Spinal cord (tissue), 10 donors: ENCODE measurements around the gene SENP7. TPM values are rescaled to one million over a fixed set of nuclear protein-coding genes. Genes with fewer than 3 reads are reported as not detected.

Experiments used
- DNase-seq, 6 donors: peaks; one replicate each; pipeline versions ENCODE4 v3.0.0 to v3.0.0-alpha.2; 2013 to 2015; ENCODE audit warnings: low spot score in 6 of 6, low read depth in 4 of 6
- H3K27ac ChIP-seq: one replicate; pipeline ENCODE4 v1.5.1; 2013; ENCODE audit warnings: low read depth, low read length, control low read depth
- H3K27me3 ChIP-seq: one replicate; pipeline ENCODE4 v1.6.1; 2013; ENCODE audit warnings: low read length; ENCODE audit not compliant: control insufficient read depth, insufficient read depth
- H3K36me3 ChIP-seq: one replicate; pipeline ENCODE4 v1.6.1; 2013; ENCODE audit warnings: low read length; ENCODE audit not compliant: control insufficient read depth, insufficient read depth
- H3K4me1 ChIP-seq: one replicate; pipeline ENCODE4 v1.6.1; 2013; ENCODE audit warnings: low read length; ENCODE audit not compliant: control insufficient read depth, insufficient read depth
- H3K4me3 ChIP-seq: one replicate; pipeline ENCODE4 v1.5.1; 2013; ENCODE audit warnings: low read depth, low read length, control low read depth
- H3K9me3 ChIP-seq: one replicate; pipeline ENCODE4 v1.6.1; 2013; ENCODE audit warnings: low read length; ENCODE audit not compliant: control insufficient read depth, insufficient read depth
- WGBS: methylation state at CpG from one replicate; pipeline ENCODE4 v1.1.5; 2013; ENCODE audit warnings: missing lambda C conversion rate; ENCODE audit not compliant: insufficient coverage; 5-methylcytosine and 5-hydroxymethylcytosine counted together
- polyA plus RNA-seq, 2 donors: library from polyadenylated mRNA; unstranded; fragments of 120-200 nt; gene quantifications; one replicate each; pipeline ENCODE4 v1.2.1, GENCODE V29; 2013; ENCODE audit not compliant: insufficient read length in 2 of 2
- total RNA-seq, 2 donors: library from RNA; depleted of rRNA in 1 of 2; stranded (reverse); fragments of 120-200 nt in 1 of 2; fragments of >200 nt in 1 of 2; gene quantifications; one replicate each; pipeline versions ENCODE4 v1.2.3 to v1.2.4, GENCODE V29; 2013 to 2014
- donor health status: healthy.

Gene SENP7
- total and polyA plus RNA-seq, 4 donors = 43.2 to 84.0 (median 61.4) TPM

DNA sequence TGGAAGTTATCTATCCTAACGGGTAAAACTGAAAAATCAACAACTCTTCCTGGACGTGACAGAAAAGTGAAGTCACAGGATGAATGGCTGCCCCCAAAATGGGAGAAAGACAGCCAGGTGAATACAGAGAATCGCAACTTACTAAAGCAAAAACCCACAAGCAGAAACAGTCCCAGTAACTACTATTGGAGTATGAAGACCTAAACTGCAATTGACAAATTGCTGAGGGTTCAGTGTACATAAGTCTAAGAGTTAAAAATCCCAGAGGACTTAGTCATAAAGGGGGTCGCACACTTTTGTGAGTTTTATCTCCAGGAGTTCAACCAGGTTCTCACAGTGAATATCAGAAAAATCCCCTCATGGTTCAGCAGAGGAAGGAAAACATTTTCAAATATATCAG lies 135.8 kb downstream of the SENP7 start:
- 100% methylated on average over 1 of the region's 4 CpGs for WGBS
- H3K4me3 ChIP-seq = no peak overlapping the region
- H3K36me3 ChIP-seq = no peaks in the 10 kb centered on the region
- no peaks in the 10 kb centered on the region for H3K4me1 ChIP-seq
- no peaks in the 10 kb centered on the region for H3K27me3 ChIP-seq
- H3K9me3 ChIP-seq = no peaks in the 10 kb centered on the region
- DNase-seq = no peak
- no peak overlapping the region for H3K27ac ChIP-seq

DNA sequence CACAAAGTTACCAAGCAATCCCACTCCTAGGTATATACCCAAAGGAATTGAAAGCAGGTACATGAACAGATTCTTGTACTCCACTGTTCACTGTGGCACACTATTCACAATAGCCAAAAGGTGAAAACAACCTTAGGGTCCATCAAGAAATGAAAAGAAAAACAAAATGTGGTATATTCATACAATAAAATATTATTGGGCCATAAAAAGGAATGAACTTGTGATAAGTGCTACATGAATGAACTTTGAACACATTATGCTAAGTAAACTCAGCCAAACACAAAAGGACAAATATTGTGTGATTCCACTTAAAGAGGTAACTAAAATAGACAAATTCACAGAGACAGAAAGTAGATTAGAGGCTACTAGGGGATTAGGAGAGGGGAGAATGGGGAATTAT lies 137.4 kb downstream of the SENP7 start:
- Histone ChIP-seq H3K27me3 (no peaks in the 10 kb centered on the region), H3K36me3 (no peaks in the 10 kb centered on the region), H3K4me3 (no peak overlapping the region), H3K27ac (no peak overlapping the region), H3K4me1 (no peaks in the 10 kb centered on the region), H3K9me3 (no peaks in the 10 kb centered on the region)
- no peak for DNase-seq

DNA sequence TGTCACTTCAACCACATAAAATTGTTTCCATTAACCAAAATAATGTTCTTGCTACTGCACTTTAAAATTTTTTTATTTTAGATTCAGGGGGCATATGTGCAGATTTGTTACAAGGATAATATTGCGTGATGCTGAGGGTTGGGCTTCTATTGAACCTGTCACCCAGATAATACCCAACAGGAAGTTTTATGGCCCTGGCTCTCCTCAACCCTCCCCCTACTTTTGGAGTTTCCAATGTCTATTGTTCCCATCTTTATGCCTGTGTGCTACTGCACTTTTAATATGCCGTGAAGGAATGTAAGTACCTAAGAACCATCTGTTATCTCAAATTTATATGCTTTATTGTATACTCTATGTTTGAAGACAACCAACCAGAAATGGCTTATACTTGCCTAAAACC lies 150.6 kb downstream of the SENP7 start:
- no peaks in the 10 kb centered on the region for H3K9me3 ChIP-seq
- no peak for DNase-seq
- H3K4me3 ChIP-seq = no peak overlapping the region
- H3K27ac ChIP-seq = no peak overlapping the region
- no peaks in the 10 kb centered on the region for H3K27me3 ChIP-seq
- no peaks in the 10 kb centered on the region for H3K36me3 ChIP-seq
- WGBS = no CpG with 5 or more reads among the region's 2 CpGs
- no peaks in the 10 kb centered on the region for H3K4me1 ChIP-seq

DNA sequence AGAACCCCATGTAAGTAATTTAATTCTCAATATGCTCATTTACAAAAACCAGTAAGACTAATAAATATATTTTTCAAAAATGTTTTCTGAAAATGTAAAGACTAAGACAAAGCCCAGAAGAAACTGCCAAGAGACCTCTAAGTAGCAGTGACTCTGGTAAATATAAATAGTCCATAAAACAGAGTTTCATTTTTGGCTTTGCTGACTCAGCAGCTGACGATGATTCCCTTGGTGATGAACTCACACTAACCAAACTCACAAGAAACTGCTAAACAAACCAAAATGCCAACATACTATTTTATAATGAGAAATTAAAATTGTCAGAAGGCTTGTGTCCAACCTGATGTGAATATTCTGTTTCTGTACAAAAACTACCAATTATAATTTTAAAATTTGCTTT lies 161.2 kb downstream of the SENP7 start:
- no CpG with 5 or more reads among the region's 1 CpG for WGBS
- H3K4me1 ChIP-seq = no peaks in the 10 kb centered on the region
- DNase-seq = no peak

DNA sequence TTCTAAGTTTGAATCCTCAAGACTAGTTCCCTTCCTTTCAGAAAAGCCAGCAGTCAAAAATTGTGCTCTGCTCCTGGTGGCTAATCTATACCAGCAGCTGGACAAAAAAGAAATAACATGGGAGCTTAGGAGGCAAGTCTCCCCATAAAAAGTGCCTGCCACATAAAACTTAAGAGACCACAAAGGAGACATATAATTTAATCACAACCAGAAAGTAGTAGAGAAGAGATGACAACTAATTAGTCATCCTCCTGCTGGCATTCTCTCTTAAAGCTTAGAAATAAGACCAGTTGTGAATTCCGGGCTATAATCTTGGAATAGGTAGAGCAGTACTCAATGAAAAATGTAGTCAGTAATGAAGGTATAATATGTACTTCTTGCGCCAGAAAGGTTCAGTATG lies 172.4 kb downstream of the SENP7 start:
- Histone ChIP-seq H3K36me3 (no peaks in the 10 kb centered on the region), H3K9me3 (no peaks in the 10 kb centered on the region), H3K27me3 (no peaks in the 10 kb centered on the region), H3K4me3 (no peak overlapping the region), H3K4me1 (no peaks in the 10 kb centered on the region), H3K27ac (no peak overlapping the region)
- no peak for DNase-seq
- whole genome bisulfite sequencing = 100% methylated on average over 1 of the region's 2 CpGs

More for the DNA sequence above, 161.2 kb downstream of the SENP7 start:
- no peaks in the 10 kb centered on the region for H3K27me3 ChIP-seq
- H3K4me3 ChIP-seq = no peak overlapping the region
- H3K27ac ChIP-seq = no peak overlapping the region
- no peaks in the 10 kb centered on the region for H3K9me3 ChIP-seq
- H3K36me3 ChIP-seq = peaks cover 2% of the 10 kb centered on the region

DNA sequence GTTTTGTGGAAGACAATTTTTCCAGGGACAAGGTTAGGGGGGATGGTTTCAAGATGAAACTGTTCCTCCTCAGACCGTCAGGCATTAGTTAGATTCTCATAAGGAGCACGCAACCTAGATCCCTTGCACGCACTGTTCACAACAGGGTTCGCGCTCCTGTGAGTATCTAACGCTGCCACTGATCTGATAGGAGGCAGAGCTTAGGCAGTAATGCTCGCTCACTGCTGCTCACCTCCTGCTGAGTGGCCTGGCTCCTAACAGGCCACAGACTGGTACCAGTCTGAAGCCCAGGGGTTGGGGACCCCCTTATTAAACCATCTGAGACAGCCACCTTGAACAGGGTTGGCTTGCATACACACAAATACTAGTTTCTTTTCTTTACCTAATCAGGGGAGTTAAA lies 179.1 kb downstream of the SENP7 start:
- no peak overlapping the region for H3K4me3 ChIP-seq
- H3K36me3 ChIP-seq = peaks cover 4% of the 10 kb centered on the region
- no peak for DNase-seq
- no peaks in the 10 kb centered on the region for H3K9me3 ChIP-seq
- 81% methylated on average over 7 of the region's 7 CpGs for WGBS
- H3K4me1 ChIP-seq = no peaks in the 10 kb centered on the region
- H3K27me3 ChIP-seq = no peaks in the 10 kb centered on the region
- no peak overlapping the region for H3K27ac ChIP-seq

DNA sequence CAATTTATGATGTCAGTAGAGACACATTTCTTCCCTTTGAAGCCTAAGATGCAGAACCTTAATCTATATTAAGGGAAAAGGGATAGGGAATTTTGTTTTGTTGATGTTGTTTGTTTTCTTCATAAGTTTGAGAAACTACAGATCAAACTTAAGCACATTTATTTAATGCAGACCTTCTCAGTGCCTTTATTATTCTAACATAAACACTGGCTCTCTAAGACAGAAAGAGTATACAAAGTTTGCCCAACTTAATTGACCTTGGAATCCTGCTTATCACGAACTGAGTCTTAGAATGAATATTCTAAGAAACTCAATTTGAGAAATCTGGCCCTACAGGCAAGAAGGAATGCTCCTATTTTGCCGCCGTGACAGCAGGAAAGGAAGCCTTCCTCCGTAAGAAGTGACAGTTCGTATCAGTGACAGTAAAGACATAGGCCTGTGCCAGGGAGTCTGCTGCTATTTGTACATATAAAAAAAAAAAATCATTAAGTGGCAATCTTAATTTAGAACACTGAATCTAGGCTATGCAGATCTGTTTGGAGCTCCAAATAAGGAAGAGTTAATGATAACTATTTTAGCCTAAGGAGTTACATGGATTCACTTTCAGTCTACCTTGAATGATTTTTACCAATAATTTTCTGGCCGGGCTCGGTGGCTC lies 183.9 kb downstream of the SENP7 start:
- H3K27ac ChIP-seq = no peak overlapping the region
- DNase-seq = no peak
- H3K4me3 ChIP-seq = no peak overlapping the region
- H3K27me3 ChIP-seq = no peaks in the 10 kb centered on the region
- H3K36me3 ChIP-seq = peaks cover 4% of the 10 kb centered on the region
- no peaks in the 10 kb centered on the region for H3K9me3 ChIP-seq
- 100% methylated on average over 2 of the region's 7 CpGs for WGBS
- no peaks in the 10 kb centered on the region for H3K4me1 ChIP-seq

DNA sequence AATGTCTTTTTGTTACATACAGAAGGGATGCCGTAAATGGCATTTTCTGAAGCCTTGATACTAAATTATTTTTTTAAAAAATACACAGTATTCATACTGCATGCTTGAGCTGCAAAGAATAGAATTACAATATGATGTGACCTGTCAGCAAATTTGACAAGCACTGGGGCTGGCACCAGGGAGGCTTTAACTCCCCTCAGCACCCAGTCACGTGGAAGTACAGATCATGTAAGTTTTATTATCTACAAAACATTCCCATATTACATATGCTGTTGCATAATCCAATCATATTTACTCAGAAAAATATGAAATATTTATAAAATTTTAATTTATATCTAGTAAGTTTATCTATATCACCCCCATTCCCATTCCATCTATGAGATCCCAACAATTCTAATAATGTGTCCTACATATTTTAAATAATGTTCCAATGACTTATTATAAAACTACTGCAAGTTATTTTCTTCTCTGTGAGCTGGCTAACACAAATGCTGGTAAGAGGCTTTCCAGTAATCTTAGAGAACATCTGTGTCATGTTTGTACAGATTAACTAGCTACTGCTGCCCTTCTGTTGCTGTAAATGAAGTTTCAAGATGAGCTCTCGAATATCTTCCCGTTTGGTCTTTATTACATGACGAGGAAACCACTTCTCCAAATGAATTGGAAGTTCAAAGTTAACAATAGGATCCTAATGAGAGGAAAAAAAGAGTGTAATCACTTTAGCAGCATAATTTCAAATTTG lies 187.4 kb downstream of the SENP7 start:
- no CpG with 5 or more reads among the region's 5 CpGs for WGBS
- peaks cover 4% of the 10 kb centered on the region for H3K36me3 ChIP-seq
- H3K27ac ChIP-seq = no peak overlapping the region
- no peak for DNase-seq
- no peaks in the 10 kb centered on the region for H3K27me3 ChIP-seq
- H3K9me3 ChIP-seq = no peaks in the 10 kb centered on the region
- no peaks in the 10 kb centered on the region for H3K4me1 ChIP-seq
- H3K4me3 ChIP-seq = no peak overlapping the region

DNA sequence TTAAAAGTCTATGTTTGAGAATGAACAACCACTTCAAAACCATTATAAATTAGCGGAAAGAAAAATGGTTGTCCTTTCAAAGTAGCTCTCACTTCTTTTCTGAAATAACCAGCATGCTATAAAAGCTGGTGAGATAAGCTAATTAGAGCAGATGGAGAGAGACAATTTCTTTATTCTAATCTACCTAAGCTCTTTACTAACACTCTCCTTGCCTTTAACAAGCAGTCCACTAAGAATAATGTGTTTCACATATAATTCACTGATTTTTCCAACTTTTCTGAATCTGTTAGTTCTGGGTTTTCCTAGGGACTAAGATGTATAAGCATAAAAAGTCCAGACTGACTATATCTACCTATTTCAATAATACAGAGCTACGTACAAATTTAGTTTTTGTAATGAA lies 192.5 kb downstream of the SENP7 start, which contains the start of gene IMPG2:
Gene IMPG2 (minus strand): TSS at position 101 of the 400 bp plus-strand sequence. CDS start 203 bp downstream, outside the sequence.
- H3K9me3 ChIP-seq = no peaks in the 10 kb centered on the region
- WGBS = no CpG with 5 or more reads among the region's 2 CpGs

DNA sequence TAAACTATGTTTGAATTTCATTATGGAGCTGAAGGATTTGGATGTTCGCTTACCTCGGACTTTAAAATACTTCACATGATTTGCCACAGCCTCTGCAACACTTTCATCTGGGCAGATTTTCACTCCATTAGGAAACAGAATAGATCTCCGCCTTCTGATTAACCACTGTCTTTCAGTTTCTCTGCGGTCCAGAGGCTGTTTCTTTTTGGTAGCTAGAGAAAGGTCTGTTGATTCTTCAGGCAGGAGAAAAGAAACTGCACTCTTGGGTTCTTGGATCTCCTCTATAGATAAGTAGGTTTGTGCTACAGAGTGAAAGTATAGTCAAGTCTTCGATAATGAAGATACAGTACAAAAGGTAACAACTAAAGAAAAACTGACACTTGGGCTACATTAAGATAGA lies 193.5 kb downstream of the SENP7 start:
- WGBS = 100% methylated on average over 1 of the region's 5 CpGs
- H3K27me3 ChIP-seq = no peaks in the 10 kb centered on the region
- no peaks in the 10 kb centered on the region for H3K9me3 ChIP-seq
- no peaks in the 10 kb centered on the region for H3K4me1 ChIP-seq
- no peak overlapping the region for H3K27ac ChIP-seq
- peak in 1 of 6 donors; percentile 6 for DNase-seq
- H3K4me3 ChIP-seq = no peak overlapping the region
- no peaks in the 10 kb centered on the region for H3K36me3 ChIP-seq

More for the DNA sequence above, 192.5 kb downstream of the SENP7 start, which contains the start of gene IMPG2:
- no peak for DNase-seq
- H3K27me3 ChIP-seq = no peaks in the 10 kb centered on the region
- no peak within 1 kb of the TSS for H3K4me3 ChIP-seq
- no peaks in the 10 kb centered on the region for H3K36me3 ChIP-seq
- no peaks in the 10 kb centered on the region for H3K4me1 ChIP-seq
- no peak within 1 kb of the TSS for H3K27ac ChIP-seq
